KBM-7 (cell line): Measurements from ENCODE around the gene ASB8.
"Not testable (repeated sequence)": the region's sequence is repeated elsewhere in the genome, so short reads cannot be mapped to it uniquely, and the experiment has no call there.

Experiments
- DNase-seq: peaks from one replicate; pipeline ENCODE4 v3.0.0-alpha.2; 2015
- in situ Hi-C: fragments of 300-500 bp; cut with MboI; formaldehyde crosslinking; loops from 2 replicates; pipeline ENCODE4 v1.14.3; 2020; ENCODE audit warnings: low sequenced_read_pairs, low pct_unique_long_range_greater_than_20kb, mixed read lengths

The ASB8 gene

DNA sequence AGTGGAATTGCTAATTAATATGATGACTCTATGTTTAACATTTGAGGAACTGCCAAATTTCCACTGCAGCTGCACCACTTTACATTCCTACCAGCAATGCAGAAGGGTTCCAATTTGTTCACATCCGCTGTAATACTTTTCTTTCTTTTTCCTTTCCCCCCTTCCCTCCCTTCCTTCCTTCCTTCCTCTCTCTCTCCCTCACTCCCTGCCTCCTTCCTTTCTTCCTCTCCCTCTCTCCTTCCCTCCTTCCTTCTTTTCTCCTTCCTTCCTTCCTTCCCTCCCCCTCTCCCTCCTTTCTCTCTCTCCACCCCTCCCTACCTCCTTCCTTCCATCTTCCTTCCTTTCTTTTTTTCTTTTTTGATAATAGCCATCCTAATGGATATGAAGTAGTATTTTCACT, 41.4 kb downstream of the ASB8 start:
- in situ Hi-C loops = no loop called here

DNA sequence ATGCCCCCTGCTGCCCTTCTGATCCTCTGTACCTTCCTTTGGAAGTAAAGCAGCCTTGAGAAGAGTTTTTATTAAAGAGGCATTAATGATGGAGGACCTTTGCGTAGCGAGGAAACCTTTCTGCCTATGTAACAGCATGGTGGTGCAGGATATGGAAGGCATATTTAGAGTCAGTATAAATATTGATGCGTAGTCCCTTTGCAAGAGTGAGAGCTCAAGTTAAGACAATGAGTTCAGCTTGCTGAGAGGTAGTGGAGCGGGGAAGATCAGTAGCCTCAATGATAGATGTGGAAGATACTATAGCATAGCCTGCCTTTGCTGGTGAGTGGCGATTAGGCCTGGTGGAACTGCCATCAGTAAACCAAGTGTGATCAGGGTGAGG, 46.0 kb downstream of the ASB8 start:
- in situ Hi-C loops, DNase-seq: not testable (repeated sequence)

More for the DNA sequence above, 41.4 kb downstream of the ASB8 start:
- no peak for DNase-seq

DNA sequence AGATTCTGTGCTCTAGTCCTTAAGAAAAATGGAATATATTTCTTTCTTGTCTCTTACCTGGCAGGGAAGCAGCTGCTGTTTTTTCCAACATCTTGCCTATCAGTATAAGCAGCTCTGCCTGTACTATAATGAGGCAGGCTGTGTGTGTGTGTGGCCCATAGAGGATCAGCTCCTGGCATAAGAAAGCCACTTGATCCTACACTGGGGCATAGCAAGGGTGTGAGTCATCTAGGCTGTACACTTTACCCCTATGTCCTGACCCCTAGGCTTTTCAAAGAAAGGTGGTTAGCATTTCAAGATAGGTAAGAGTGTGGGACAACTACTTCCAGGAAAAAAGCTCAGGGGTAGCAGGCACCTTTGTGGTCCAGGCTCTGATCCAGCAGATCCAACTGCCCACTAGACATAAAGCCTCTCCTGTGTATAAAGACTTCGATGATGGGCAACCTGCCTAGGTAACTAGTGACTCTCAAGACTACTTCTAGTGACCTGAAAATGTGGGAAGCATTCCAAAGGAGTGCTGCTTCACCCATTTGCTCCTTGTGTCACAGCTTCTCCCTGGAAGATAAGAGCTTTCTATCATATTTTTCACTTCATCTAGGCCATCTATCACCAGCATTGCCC, 46.5 kb downstream of the ASB8 start:
- no peak for DNase-seq
- in situ Hi-C loops = no loop called here

DNA sequence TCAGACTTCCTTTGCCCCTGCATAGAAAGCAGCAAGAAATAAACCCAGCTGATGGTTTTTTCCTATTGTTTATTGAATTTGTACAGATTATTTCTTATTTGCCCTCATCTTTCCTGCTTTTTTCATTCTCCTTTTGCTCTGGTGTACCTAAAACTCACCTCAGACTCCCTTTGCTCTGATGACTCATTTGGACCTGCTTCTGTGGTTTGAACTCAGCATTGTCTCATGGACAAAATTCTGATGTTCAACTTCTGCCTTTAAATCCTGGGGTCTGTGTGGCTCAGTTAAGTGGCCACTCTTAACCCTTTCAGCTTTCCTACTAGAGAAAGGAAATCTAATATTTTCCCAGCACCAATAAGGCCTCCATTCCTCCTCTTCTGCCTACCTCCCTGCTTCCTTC, 47.9 kb downstream of the ASB8 start:
- no peak for DNase-seq
- in situ Hi-C loops = no loop called here

DNA sequence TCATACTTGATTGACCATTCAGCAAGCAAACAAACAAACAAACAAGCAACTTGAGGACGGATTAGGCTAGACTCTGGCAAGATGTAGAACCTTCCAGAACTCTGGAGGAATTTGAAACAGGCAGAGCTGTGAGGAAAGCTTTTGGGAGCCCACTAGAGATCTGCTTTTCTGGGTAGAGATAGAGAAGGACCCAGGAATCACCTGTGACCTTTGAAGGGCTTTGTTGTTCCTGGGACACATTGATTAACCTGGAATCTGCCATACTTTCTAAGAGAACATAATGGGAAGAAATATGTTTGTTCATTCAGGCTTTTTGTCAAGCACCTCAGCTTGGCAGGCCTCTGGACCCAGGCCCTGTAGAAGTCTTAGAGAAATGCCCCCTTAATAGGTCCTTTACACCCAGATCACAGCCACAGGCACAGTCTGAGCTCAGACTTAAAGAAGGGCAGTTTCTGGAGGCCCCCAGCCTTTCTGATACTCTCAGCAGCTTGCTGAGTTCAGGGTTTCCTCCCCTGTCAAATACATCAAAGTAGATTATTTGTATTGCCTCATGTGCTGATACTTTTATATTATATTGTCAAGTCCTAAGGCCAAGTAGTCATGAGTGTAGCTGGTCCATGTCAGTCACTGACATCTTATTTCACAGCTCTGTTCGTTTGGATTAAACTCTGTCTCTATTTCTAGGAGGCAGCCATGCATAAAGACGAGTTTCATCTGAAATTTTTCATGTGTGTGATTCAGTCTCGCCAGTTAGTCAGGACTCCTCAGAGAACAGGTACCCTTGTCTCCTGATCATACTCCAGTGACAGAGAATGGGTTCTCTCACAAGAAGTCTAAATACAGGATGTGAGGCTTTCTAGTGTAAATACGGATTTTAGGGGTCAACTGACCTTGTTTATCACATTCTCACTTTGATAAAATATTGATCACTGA, 50.4 kb downstream of the ASB8 start:
- DNase-seq = no peak
- in situ Hi-C loops = no loop called here

DNA sequence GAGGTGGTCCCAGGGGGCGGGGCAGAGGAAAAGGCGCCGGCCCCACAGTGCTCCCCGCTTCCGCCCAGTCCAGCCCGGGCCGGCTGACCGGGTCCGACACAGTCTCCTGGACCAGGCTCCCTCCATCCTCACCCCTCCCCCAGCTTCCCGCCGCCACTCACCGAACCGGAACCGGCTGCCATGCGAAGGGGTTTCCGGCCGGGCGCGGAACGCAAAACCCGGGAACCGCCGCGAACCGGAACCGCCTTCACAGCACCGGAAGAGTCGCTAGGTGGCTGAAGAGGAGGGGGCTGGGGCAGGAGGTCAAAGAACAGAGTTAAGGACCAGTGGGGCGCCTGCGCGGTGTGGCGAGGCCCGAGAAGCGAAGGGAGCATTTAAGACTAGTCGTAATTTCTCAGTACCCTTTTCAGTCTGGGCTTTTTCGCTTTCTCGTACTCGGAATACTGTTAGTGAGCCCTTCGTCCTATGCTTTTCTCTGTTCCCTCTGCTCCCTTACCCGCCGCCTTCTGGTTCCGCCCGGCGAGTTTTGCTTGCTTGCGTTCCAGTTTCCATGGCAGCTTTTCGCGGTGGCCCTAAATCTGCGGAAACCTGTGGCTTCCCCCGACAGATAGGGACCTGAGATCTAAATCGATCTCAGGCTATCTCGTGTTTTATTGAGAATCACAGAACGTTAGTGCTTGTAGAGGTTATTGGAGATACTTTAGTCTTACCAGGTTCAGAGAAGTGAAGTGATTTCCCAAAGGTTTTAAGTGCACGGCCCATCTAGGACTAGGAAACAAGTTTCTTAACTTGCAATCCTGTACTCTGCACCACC, 51.2 kb downstream of the ASB8 start, which contains the start of gene SENP1:
Gene SENP1, minus strand, starts transcription at position 213 of the 814 bp plus-strand sequence. CDS start 4,607 bp downstream, outside the sequence.
- in situ Hi-C loops = no loop called here
- DNase-seq = peak; percentile 92

DNA sequence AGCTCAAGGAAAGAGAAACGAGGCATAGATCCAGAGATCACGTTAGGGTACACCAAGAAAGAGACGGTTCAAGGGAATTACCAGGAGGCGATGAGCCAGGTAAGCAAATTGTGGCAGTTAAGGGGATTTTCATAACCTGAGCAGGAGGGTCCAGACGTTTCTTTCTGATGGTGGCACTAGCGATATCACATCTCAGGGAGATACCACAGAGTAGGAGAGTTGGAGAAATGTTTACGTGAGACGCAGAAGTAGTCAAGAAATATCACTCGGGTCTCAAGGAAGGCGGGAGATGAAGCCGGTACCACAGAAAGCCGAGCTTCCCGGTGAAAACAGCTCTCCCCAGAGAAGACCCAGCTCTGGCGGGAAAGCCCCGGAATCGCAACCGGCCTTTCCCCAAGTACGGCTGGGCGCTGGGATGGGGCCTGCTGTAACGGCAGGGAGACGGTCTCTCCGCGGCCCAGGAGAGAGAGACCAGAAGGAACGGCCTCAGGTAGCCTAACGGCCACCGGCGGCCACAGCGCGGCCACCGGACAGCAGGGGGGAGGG, 51.9 kb downstream of the ASB8 start:
- DNase-seq = peak; percentile 42
- in situ Hi-C loops = no loop called here

DNA sequence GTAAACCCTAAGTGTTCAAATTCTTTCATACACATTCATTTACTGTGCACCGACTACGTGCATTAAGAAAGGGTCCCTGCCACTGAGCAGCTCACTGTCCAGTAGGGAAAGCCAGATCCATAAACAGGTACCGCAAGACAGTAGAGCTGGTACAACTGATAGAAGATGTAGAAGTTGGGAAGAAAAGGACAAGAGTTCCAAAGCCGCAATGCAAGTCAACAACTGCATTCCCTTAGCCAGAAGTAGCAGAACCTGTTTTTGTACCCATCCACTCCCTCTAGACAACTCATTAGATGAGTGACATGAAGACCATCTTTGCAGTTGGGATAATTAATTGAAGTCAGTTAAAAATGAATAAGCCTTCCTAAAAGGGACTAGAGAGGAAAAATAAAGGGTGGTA, 52.8 kb downstream of the ASB8 start:
- in situ Hi-C loops = no loop called here
- peak; percentile 7 for DNase-seq
